ENCODE results near the gene OVOL1.
A peak's percentile ranks its signal among the peaks of the same experiment; 100 is the strongest.
"Not testable (repeated sequence)": the region's sequence is repeated elsewhere in the genome, so short reads cannot be mapped to it uniquely, and the experiment has no call there.

OVOL1 gene

DNA sequence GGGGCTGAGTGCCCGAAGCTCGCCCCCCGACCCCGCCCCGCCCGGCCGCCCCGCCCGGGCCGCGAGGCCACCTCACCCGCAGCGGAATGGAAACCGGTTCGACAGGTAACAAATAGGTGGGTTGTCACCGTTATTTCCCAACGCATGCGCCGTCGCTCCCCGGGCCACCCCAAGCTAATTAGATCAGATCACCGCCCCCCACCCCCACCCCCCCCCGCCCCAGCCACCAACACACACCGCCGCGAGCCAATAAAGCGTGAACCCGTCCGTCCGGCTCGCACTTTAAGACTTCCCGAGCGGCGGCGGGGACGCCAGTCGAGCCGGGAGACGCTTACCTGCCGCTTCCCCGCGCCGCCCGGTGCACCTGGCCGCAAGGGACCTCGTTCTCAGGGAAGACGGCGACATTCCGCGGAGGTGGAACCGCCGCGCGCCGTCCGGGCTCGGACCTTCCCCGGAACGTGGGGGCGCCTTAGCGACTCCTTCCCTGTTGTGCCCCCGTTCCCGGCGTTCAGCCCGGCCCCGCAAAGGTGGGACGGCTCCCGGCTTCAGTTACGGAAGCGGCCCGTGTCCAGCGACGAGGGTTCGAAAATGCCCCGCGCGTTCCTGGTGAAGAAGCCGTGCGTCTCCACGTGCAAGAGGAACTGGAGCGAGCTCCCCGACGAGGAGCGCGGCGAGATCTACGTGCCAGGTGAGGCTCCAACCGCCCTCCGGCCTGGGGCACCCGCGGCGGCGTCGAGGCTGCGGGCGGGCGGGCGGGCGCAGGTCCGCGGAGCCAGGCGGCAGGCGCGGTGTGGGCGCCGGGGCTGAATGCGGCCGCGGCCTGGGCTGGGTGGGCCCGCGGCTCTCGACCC is at the start of gene OVOL1:
TSS of gene OVOL1 (plus strand) at position 278 of the 851 bp plus-strand sequence. CDS start at position 589, 311 bp downstream.
- no peaks in the 10 kb centered on the region for H3K36me3 ChIP-seq (ENCODE audit: control insufficient read depth in 1 of 2, insufficient read depth in 2 of 2, low read length in 2 of 2)
- H3K4me3 ChIP-seq (ENCODE audit: low read depth in 1 of 2, low read length in 2 of 2) = peak within 1 kb of the TSS; percentile 32 to 41
- no peaks in the 10 kb centered on the region for H3K9me3 ChIP-seq (ENCODE audit: control insufficient read depth in 1 of 2, low read length in 2 of 2)
- H3K4me1 ChIP-seq (ENCODE audit: control insufficient read depth in 1 of 2, insufficient read depth in 2 of 2, low read length in 2 of 2) = peaks cover 0 to 20% of the 10 kb centered on the region in 2 donors
- peaks cover 28% of the 10 kb centered on the region for H3K27me3 ChIP-seq (ENCODE audit: low read depth, low read length)
- peak within 1 kb of the TSS; percentile 59 for H3K27ac ChIP-seq (ENCODE audit: low read length)

- H3K9me3 ChIP-seq (ENCODE audit: control insufficient read depth in 1 of 2, low read length in 2 of 2) = no peaks in the 10 kb centered on the region
- H3K27ac ChIP-seq (ENCODE audit: low read length) = no peak overlapping the region
- H3K27me3 ChIP-seq (ENCODE audit: low read depth, low read length) = no peaks in the 10 kb centered on the region
- H3K36me3 ChIP-seq (ENCODE audit: control insufficient read depth in 1 of 2, insufficient read depth in 2 of 2, low read length in 2 of 2) = no peaks in the 10 kb centered on the region
- no peak overlapping the region for H3K4me3 ChIP-seq (ENCODE audit: low read depth in 1 of 2, low read length in 2 of 2)
- H3K4me1 ChIP-seq (ENCODE audit: control insufficient read depth in 1 of 2, insufficient read depth in 2 of 2, low read length in 2 of 2) = no peaks in the 10 kb centered on the region
Measured at GRCh38 chr11:65739022-65739421, 47.8 kb upstream of the OVOL1 start.

DNA sequence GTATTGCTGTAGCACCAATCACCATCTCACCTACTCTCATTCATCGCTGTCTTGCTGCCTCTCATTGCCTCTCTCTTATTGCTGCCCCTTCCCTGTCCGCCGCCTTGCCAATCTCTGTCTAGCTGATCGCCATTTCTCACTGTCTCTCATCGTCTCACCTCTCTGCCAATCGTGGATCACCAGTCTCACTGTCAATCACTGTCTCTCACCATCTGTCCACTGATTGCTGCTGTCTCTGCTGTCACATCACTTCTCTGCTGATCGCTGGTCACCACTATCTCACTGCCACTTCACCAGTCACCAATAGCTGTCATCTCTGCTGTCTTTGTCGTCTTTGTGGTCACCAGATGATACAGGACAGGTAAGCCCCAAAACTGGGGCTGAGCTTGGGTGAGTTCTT is 45.7 kb upstream of the OVOL1 start:
- no peaks in the 10 kb centered on the region for H3K9me3 ChIP-seq (ENCODE audit: control insufficient read depth in 1 of 2, low read length in 2 of 2)
- H3K4me1 ChIP-seq (ENCODE audit: control insufficient read depth in 1 of 2, insufficient read depth in 2 of 2, low read length in 2 of 2) = no peaks in the 10 kb centered on the region
- no peak overlapping the region for H3K4me3 ChIP-seq (ENCODE audit: low read depth in 1 of 2, low read length in 2 of 2)
- no peaks in the 10 kb centered on the region for H3K27me3 ChIP-seq (ENCODE audit: low read depth, low read length)
- H3K36me3 ChIP-seq (ENCODE audit: control insufficient read depth in 1 of 2, insufficient read depth in 2 of 2, low read length in 2 of 2) = no peaks in the 10 kb centered on the region
- H3K27ac ChIP-seq (ENCODE audit: low read length) = no peak overlapping the region

DNA sequence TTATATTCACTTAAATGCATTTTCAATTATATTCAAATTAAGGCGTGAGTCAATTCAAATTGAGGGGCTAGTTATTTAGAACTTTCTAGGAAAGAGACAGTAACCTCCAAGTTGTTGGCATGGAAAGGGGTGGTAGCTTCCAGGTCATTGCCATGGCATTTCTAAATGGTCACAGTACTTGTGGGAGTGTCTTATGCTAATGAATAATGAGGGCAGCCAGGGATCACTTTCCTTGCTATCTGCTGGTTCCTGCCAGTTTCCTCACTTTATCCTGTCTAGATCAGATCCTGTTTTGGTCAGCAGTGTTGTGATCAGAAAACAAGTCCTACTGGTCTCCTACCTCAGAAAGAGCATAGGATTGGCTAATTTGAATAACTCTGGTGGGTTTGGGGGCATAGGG is 44.5 kb upstream of the OVOL1 start:
- Histone ChIP-seq H3K9me3 (ENCODE audit: control insufficient read depth in 1 of 2, low read length in 2 of 2) (no peaks in the 10 kb centered on the region), H3K36me3 (ENCODE audit: control insufficient read depth in 1 of 2, insufficient read depth in 2 of 2, low read length in 2 of 2) (no peaks in the 10 kb centered on the region), H3K4me3 (ENCODE audit: low read depth in 1 of 2, low read length in 2 of 2) (no peak overlapping the region), H3K27me3 (ENCODE audit: low read depth, low read length) (no peaks in the 10 kb centered on the region), H3K4me1 (ENCODE audit: control insufficient read depth in 1 of 2, insufficient read depth in 2 of 2, low read length in 2 of 2) (no peaks in the 10 kb centered on the region), H3K27ac (ENCODE audit: low read length) (no peak overlapping the region)

DNA sequence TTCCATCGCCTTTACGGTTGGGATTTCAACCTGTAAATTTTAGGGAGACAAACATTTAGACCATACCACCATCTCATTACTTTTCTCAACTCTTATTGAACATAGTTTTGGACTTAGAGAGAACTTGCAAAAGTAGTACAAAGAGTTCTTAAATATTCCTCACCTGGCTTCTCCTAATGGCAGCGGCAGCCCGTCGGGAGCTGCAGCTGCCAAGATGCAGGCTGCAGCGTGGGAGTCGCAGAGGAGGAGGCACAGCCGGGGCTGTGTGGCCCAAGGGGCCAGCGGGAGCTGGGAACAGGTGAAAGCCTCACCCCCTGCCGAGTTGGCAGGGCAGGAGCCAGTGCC is 43.2 kb upstream of the OVOL1 start:
- Histone ChIP-seq H3K27ac (ENCODE audit: low read length) (no peak overlapping the region), H3K4me1 (ENCODE audit: control insufficient read depth in 1 of 2, insufficient read depth in 2 of 2, low read length in 2 of 2) (no peaks in the 10 kb centered on the region), H3K27me3 (ENCODE audit: low read depth, low read length) (no peaks in the 10 kb centered on the region), H3K4me3 (ENCODE audit: low read depth in 1 of 2, low read length in 2 of 2) (no peak overlapping the region), H3K9me3 (ENCODE audit: control insufficient read depth in 1 of 2, low read length in 2 of 2) (no peaks in the 10 kb centered on the region), H3K36me3 (ENCODE audit: control insufficient read depth in 1 of 2, insufficient read depth in 2 of 2, low read length in 2 of 2) (no peaks in the 10 kb centered on the region)

DNA sequence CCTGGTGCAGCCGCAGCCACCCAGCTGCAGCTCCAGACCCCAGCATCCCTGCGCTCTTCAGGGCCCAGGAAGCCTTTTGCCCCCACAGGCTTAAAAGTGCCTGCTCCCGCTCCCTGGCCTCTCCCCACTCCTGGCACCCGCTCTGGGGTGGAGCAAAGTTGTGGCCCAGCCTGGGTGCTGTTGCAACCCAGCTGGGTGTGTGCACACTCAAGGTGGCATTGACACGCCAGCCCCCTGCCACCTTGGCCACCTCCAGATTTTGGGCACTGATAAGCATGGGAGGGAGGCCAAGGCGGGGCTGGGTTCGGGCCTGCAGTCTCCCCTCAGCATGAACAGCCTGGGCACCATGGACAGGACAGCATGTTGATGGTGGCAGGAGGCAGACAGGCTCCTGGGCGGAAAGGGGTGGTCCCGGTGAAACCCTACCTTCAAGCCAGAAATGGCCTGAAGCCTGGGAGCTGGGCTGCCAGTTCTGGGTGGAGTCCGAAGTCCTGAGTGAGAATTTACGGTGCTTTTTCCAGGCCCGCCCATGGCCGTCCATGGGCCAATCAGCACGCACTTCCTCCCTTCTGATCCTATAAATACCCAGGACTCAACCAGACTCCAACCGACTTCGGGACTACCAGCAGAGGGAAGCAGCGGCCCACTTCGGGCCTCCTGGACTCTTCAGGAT is 42.7 kb upstream of the OVOL1 start:
- Histone ChIP-seq H3K4me3 (ENCODE audit: low read depth in 1 of 2, low read length in 2 of 2) (no peak overlapping the region), H3K9me3 (ENCODE audit: control insufficient read depth in 1 of 2, low read length in 2 of 2) (no peaks in the 10 kb centered on the region), H3K27ac (ENCODE audit: low read length) (no peak overlapping the region), H3K4me1 (ENCODE audit: control insufficient read depth in 1 of 2, insufficient read depth in 2 of 2, low read length in 2 of 2) (no peaks in the 10 kb centered on the region), H3K36me3 (ENCODE audit: control insufficient read depth in 1 of 2, insufficient read depth in 2 of 2, low read length in 2 of 2) (no peaks in the 10 kb centered on the region), H3K27me3 (ENCODE audit: low read depth, low read length) (no peaks in the 10 kb centered on the region)

- H3K36me3 ChIP-seq (ENCODE audit: control insufficient read depth in 1 of 2, insufficient read depth in 2 of 2, low read length in 2 of 2) = no peaks in the 10 kb centered on the region
- H3K27ac ChIP-seq (ENCODE audit: low read length) = no peak overlapping the region
- no peaks in the 10 kb centered on the region for H3K27me3 ChIP-seq (ENCODE audit: low read depth, low read length)
- no peak overlapping the region for H3K4me3 ChIP-seq (ENCODE audit: low read depth in 1 of 2, low read length in 2 of 2)
- H3K4me1 ChIP-seq (ENCODE audit: control insufficient read depth in 1 of 2, insufficient read depth in 2 of 2, low read length in 2 of 2) = no peaks in the 10 kb centered on the region
- H3K9me3 ChIP-seq (ENCODE audit: control insufficient read depth in 1 of 2, low read length in 2 of 2) = no peaks in the 10 kb centered on the region
Measured at GRCh38 chr11:65744699-65745042, 42.2 kb upstream of the OVOL1 start.

- Histone ChIP-seq H3K4me1 (ENCODE audit: control insufficient read depth in 1 of 2, insufficient read depth in 2 of 2, low read length in 2 of 2) (no peaks in the 10 kb centered on the region), H3K4me3 (ENCODE audit: low read depth in 1 of 2, low read length in 2 of 2) (no peak overlapping the region), H3K9me3 (ENCODE audit: control insufficient read depth in 1 of 2, low read length in 2 of 2) (no peaks in the 10 kb centered on the region), H3K36me3 (ENCODE audit: control insufficient read depth in 1 of 2, insufficient read depth in 2 of 2, low read length in 2 of 2) (no peaks in the 10 kb centered on the region), H3K27me3 (ENCODE audit: low read depth, low read length) (no peaks in the 10 kb centered on the region), H3K27ac (ENCODE audit: low read length) (no peak overlapping the region)
Measured at GRCh38 chr11:65745049-65745448, 41.8 kb upstream of the OVOL1 start.

- not testable (repeated sequence) for H3K9me3 ChIP-seq (ENCODE audit: control insufficient read depth in 1 of 2, low read length in 2 of 2); H3K4me1 ChIP-seq (ENCODE audit: control insufficient read depth in 1 of 2, insufficient read depth in 2 of 2, low read length in 2 of 2); H3K36me3 ChIP-seq (ENCODE audit: control insufficient read depth in 1 of 2, insufficient read depth in 2 of 2, low read length in 2 of 2); H3K4me3 ChIP-seq (ENCODE audit: low read depth in 1 of 2, low read length in 2 of 2); H3K27me3 ChIP-seq (ENCODE audit: low read depth, low read length); H3K27ac ChIP-seq (ENCODE audit: low read length)
Measured at GRCh38 chr11:65762169-65762568, 24.7 kb upstream of the OVOL1 start.

GRCh38 chr11:65762816-65763215 is 24.0 kb upstream of the OVOL1 start:
- not testable (repeated sequence) for H3K4me1 ChIP-seq (ENCODE audit: control insufficient read depth in 1 of 2, insufficient read depth in 2 of 2, low read length in 2 of 2); H3K4me3 ChIP-seq (ENCODE audit: low read depth in 1 of 2, low read length in 2 of 2); H3K27me3 ChIP-seq (ENCODE audit: low read depth, low read length); H3K36me3 ChIP-seq (ENCODE audit: control insufficient read depth in 1 of 2, insufficient read depth in 2 of 2, low read length in 2 of 2); H3K9me3 ChIP-seq (ENCODE audit: control insufficient read depth in 1 of 2, low read length in 2 of 2); H3K27ac ChIP-seq (ENCODE audit: low read length)

GRCh38 chr11:65764434-65764833 is 22.4 kb upstream of the OVOL1 start:
- no peaks in the 10 kb centered on the region for H3K27me3 ChIP-seq (ENCODE audit: low read depth, low read length)
- peaks cover 0 to 1% of the 10 kb centered on the region in 2 donors for H3K4me1 ChIP-seq (ENCODE audit: control insufficient read depth in 1 of 2, insufficient read depth in 2 of 2, low read length in 2 of 2)
- no peak overlapping the region for H3K27ac ChIP-seq (ENCODE audit: low read length)
- no peaks in the 10 kb centered on the region for H3K36me3 ChIP-seq (ENCODE audit: control insufficient read depth in 1 of 2, insufficient read depth in 2 of 2, low read length in 2 of 2)
- no peaks in the 10 kb centered on the region for H3K9me3 ChIP-seq (ENCODE audit: control insufficient read depth in 1 of 2, low read length in 2 of 2)
- no peak overlapping the region for H3K4me3 ChIP-seq (ENCODE audit: low read depth in 1 of 2, low read length in 2 of 2)

GRCh38 chr11:65766535-65766934 is 20.3 kb upstream of the OVOL1 start:
- H3K4me3 ChIP-seq (ENCODE audit: low read depth in 1 of 2, low read length in 2 of 2) = no peak overlapping the region
- no peak overlapping the region for H3K27ac ChIP-seq (ENCODE audit: low read length)
- no peaks in the 10 kb centered on the region for H3K36me3 ChIP-seq (ENCODE audit: control insufficient read depth in 1 of 2, insufficient read depth in 2 of 2, low read length in 2 of 2)
- no peaks in the 10 kb centered on the region for H3K27me3 ChIP-seq (ENCODE audit: low read depth, low read length)
- no peaks in the 10 kb centered on the region for H3K9me3 ChIP-seq (ENCODE audit: control insufficient read depth in 1 of 2, low read length in 2 of 2)
- H3K4me1 ChIP-seq (ENCODE audit: control insufficient read depth in 1 of 2, insufficient read depth in 2 of 2, low read length in 2 of 2) = peaks cover 0 to 3% of the 10 kb centered on the region in 2 donors
